Stimulated activated memory B cell treated with anti-CD40 and anti-IgM and Interleukin-4, amounts not matched to agents 10 μg/mL and 1 μg/mL and 100 μg/mL, for 72 hours (primary cell): ENCODE data around the gene MGA.

Experiments
- ATAC-seq: fragments of 150-1000 bp; cut with Tn5 transposase; 2 replicates; pipeline ENCODE4 v1.10.0; 2021
- H3K27ac Mint-ChIP-seq: one replicate; pipeline ENCODE4 v1.8.0; 2022; ENCODE audit warnings: mild to moderate bottlenecking, mixed read lengths
- H3K27me3 Mint-ChIP-seq: one replicate; pipeline ENCODE4 v1.8.0; 2022; ENCODE audit warnings: mixed read lengths
- H3K36me3 Mint-ChIP-seq: one replicate; pipeline ENCODE4 v1.8.0; 2022; ENCODE audit warnings: mixed read lengths
- H3K4me1 Mint-ChIP-seq: one replicate; pipeline ENCODE4 v1.8.0; 2022; ENCODE audit warnings: mixed read lengths
- H3K4me3 Mint-ChIP-seq: one replicate; pipeline ENCODE4 v1.8.0; 2022; ENCODE audit warnings: mild to moderate bottlenecking, moderate library complexity, mixed read lengths
- H3K9me3 Mint-ChIP-seq: one replicate; pipeline ENCODE4 v1.8.0; 2022; ENCODE audit warnings: mixed read lengths

Gene MGA

GRCh38 chr15:41675337-41675736, 15.1 kb downstream of the MGA start:
- Mint-ChIP-seq H3K36me3 (peaks cover 33% of the 10 kb centered on the region), H3K27me3 (no peaks in the 10 kb centered on the region), H3K4me3 (no peak overlapping the region), H3K9me3 (peaks cover 2% of the 10 kb centered on the region), H3K4me1 (peaks cover 62% of the 10 kb centered on the region), H3K27ac (no peak overlapping the region)
- ATAC-seq, result no peak

GRCh38 chr15:41678742-41679141, 18.5 kb downstream of the MGA start:
- ATAC-seq, result no peak
- no peaks in the 10 kb centered on the region for H3K27me3 Mint-ChIP-seq
- peaks cover 53% of the 10 kb centered on the region for H3K4me1 Mint-ChIP-seq
- H3K4me3 Mint-ChIP-seq, result no peak overlapping the region
- H3K9me3 Mint-ChIP-seq, result peaks cover 2% of the 10 kb centered on the region
- no peak overlapping the region for H3K27ac Mint-ChIP-seq
- H3K36me3 Mint-ChIP-seq, result peaks cover 30% of the 10 kb centered on the region

GRCh38 chr15:41683955-41684354, 23.8 kb downstream of the MGA start:
- Mint-ChIP-seq H3K36me3 (peaks cover 14% of the 10 kb centered on the region), H3K4me1 (peaks cover 56% of the 10 kb centered on the region), H3K9me3 (peaks cover 2% of the 10 kb centered on the region), H3K27ac (no peak overlapping the region), H3K4me3 (no peak overlapping the region), H3K27me3 (no peaks in the 10 kb centered on the region)
- ATAC-seq, result no peak

GRCh38 chr15:41688671-41689070, 28.5 kb downstream of the MGA start:
- Mint-ChIP-seq H3K27ac (peak overlapping the region; percentile 58), H3K27me3 (no peaks in the 10 kb centered on the region), H3K4me3 (no peak overlapping the region), H3K9me3 (no peaks in the 10 kb centered on the region), H3K4me1 (peaks cover 60% of the 10 kb centered on the region), H3K36me3 (no peaks in the 10 kb centered on the region)
- ATAC-seq, result no peak

- no peaks in the 10 kb centered on the region for H3K27me3 Mint-ChIP-seq
- H3K27ac Mint-ChIP-seq, result peak overlapping the region; percentile 58
- H3K36me3 Mint-ChIP-seq, result no peaks in the 10 kb centered on the region
- no peak for ATAC-seq
- H3K4me1 Mint-ChIP-seq, result peaks cover 60% of the 10 kb centered on the region
- H3K4me3 Mint-ChIP-seq, result no peak overlapping the region
- H3K9me3 Mint-ChIP-seq, result no peaks in the 10 kb centered on the region
These were observed 28.9 kb downstream of the MGA start for GRCh38 chr15:41689083-41689482.

GRCh38 chr15:41689834-41690233, 29.6 kb downstream of the MGA start:
- Mint-ChIP-seq H3K9me3 (no peaks in the 10 kb centered on the region), H3K27ac (peak overlapping the region; percentile 32), H3K4me3 (no peak overlapping the region)

GRCh38 chr15:41690636-41691035, 30.4 kb downstream of the MGA start:
- peaks cover 60% of the 10 kb centered on the region for H3K4me1 Mint-ChIP-seq
- H3K27me3 Mint-ChIP-seq, result no peaks in the 10 kb centered on the region
- no peak for ATAC-seq
- H3K36me3 Mint-ChIP-seq, result no peaks in the 10 kb centered on the region
- H3K9me3 Mint-ChIP-seq, result no peaks in the 10 kb centered on the region
- H3K4me3 Mint-ChIP-seq, result no peak overlapping the region
- peak overlapping the region; percentile 32 for H3K27ac Mint-ChIP-seq

More at GRCh38 chr15:41689834-41690233, 29.6 kb downstream of the MGA start:
- Mint-ChIP-seq H3K27me3 (no peaks in the 10 kb centered on the region), H3K36me3 (no peaks in the 10 kb centered on the region), H3K4me1 (peaks cover 56% of the 10 kb centered on the region)
- no peak for ATAC-seq

- no peak overlapping the region for H3K4me3 Mint-ChIP-seq
These were observed 31.3 kb downstream of the MGA start for GRCh38 chr15:41691471-41691870.

GRCh38 chr15:41692049-41692448, 31.8 kb downstream of the MGA start:
- peak overlapping the region; percentile 63 for H3K27ac Mint-ChIP-seq
- peaks cover 73% of the 10 kb centered on the region for H3K4me1 Mint-ChIP-seq
- no peaks in the 10 kb centered on the region for H3K36me3 Mint-ChIP-seq
- H3K9me3 Mint-ChIP-seq, result no peaks in the 10 kb centered on the region
- ATAC-seq, result no peak
- H3K27me3 Mint-ChIP-seq, result no peaks in the 10 kb centered on the region
- H3K4me3 Mint-ChIP-seq, result no peak overlapping the region

More at GRCh38 chr15:41691471-41691870, 31.3 kb downstream of the MGA start:
- Mint-ChIP-seq H3K9me3 (no peaks in the 10 kb centered on the region), H3K4me1 (peaks cover 68% of the 10 kb centered on the region), H3K36me3 (no peaks in the 10 kb centered on the region), H3K27me3 (no peaks in the 10 kb centered on the region), H3K27ac (peak overlapping the region; percentile 63)
- ATAC-seq, result no peak

- no peak overlapping the region for H3K27ac Mint-ChIP-seq
These were observed 33.6 kb downstream of the MGA start for GRCh38 chr15:41693757-41694156.

GRCh38 chr15:41695750-41696436, 35.7 kb downstream of the MGA start:
- peaks cover 52% of the 10 kb centered on the region for H3K4me1 Mint-ChIP-seq
- H3K36me3 Mint-ChIP-seq, result peaks cover 19% of the 10 kb centered on the region
- peak overlapping the region; percentile 37 for H3K4me3 Mint-ChIP-seq
- peak overlapping the region; percentile 57 for H3K27ac Mint-ChIP-seq
- no peaks in the 10 kb centered on the region for H3K9me3 Mint-ChIP-seq
- H3K27me3 Mint-ChIP-seq, result no peaks in the 10 kb centered on the region
- ATAC-seq, result peak; percentile 100

More at GRCh38 chr15:41693757-41694156, 33.6 kb downstream of the MGA start:
- H3K36me3 Mint-ChIP-seq, result peaks cover under 1% of the 10 kb centered on the region
- H3K4me1 Mint-ChIP-seq, result peaks cover 64% of the 10 kb centered on the region
- no peaks in the 10 kb centered on the region for H3K9me3 Mint-ChIP-seq
- no peak overlapping the region for H3K4me3 Mint-ChIP-seq
- H3K27me3 Mint-ChIP-seq, result no peaks in the 10 kb centered on the region
- ATAC-seq, result no peak

- no peak for ATAC-seq
- no peaks in the 10 kb centered on the region for H3K9me3 Mint-ChIP-seq
- peaks cover 32% of the 10 kb centered on the region for H3K4me1 Mint-ChIP-seq
- peaks cover 31% of the 10 kb centered on the region for H3K36me3 Mint-ChIP-seq
- no peak overlapping the region for H3K27ac Mint-ChIP-seq
- H3K27me3 Mint-ChIP-seq, result no peaks in the 10 kb centered on the region
- no peak overlapping the region for H3K4me3 Mint-ChIP-seq
These were observed 38.6 kb downstream of the MGA start for GRCh38 chr15:41698779-41699178.

- no peaks in the 10 kb centered on the region for H3K27me3 Mint-ChIP-seq
- no peak overlapping the region for H3K27ac Mint-ChIP-seq
- peaks cover 11% of the 10 kb centered on the region for H3K4me1 Mint-ChIP-seq
- H3K4me3 Mint-ChIP-seq, result no peak overlapping the region
- H3K9me3 Mint-ChIP-seq, result no peaks in the 10 kb centered on the region
- ATAC-seq, result no peak
- peaks cover 37% of the 10 kb centered on the region for H3K36me3 Mint-ChIP-seq
These were observed 42.9 kb downstream of the MGA start for GRCh38 chr15:41703120-41703519.

GRCh38 chr15:41713047-41713446, 52.8 kb downstream of the MGA start:
- Mint-ChIP-seq H3K27ac (no peak overlapping the region), H3K36me3 (peaks cover 51% of the 10 kb centered on the region), H3K27me3 (no peaks in the 10 kb centered on the region), H3K4me1 (no peaks in the 10 kb centered on the region), H3K9me3 (no peaks in the 10 kb centered on the region), H3K4me3 (no peak overlapping the region)
- ATAC-seq, result no peak

GRCh38 chr15:41714291-41714690, 54.1 kb downstream of the MGA start:
- H3K4me1 Mint-ChIP-seq, result no peaks in the 10 kb centered on the region
- H3K36me3 Mint-ChIP-seq, result peaks cover 39% of the 10 kb centered on the region
- no peak overlapping the region for H3K27ac Mint-ChIP-seq
- ATAC-seq, result no peak
- H3K9me3 Mint-ChIP-seq, result no peaks in the 10 kb centered on the region
- no peaks in the 10 kb centered on the region for H3K27me3 Mint-ChIP-seq
- H3K4me3 Mint-ChIP-seq, result no peak overlapping the region

GRCh38 chr15:41716864-41717263, 56.7 kb downstream of the MGA start:
- no peaks in the 10 kb centered on the region for H3K9me3 Mint-ChIP-seq
- H3K27me3 Mint-ChIP-seq, result no peaks in the 10 kb centered on the region
- H3K36me3 Mint-ChIP-seq, result peaks cover 22% of the 10 kb centered on the region
- no peaks in the 10 kb centered on the region for H3K4me1 Mint-ChIP-seq
- H3K4me3 Mint-ChIP-seq, result no peak overlapping the region
- ATAC-seq, result no peak
- no peak overlapping the region for H3K27ac Mint-ChIP-seq
